GM21367 (cell line): ENCODE data around the gene KCTD4.
"Not testable (repeated sequence)": the region's sequence is repeated elsewhere in the genome, so short reads cannot be mapped to it uniquely, and the experiment has no call there.

Experiments used
- ATAC-seq: cut with Tn5 transposase; IDR thresholded peaks from one replicate; pipeline ENCODE4 v1.9.1; 2021; ENCODE audit not compliant: unreplicated experiment

The KCTD4 gene

GRCh38 chr13:45216193-45216592 is 15.3 kb upstream of the KCTD4 start:
- ATAC-seq, result no peak

- ATAC-seq, result no peak
These were observed 14.7 kb upstream of the KCTD4 start for GRCh38 chr13:45215392-45216077.

- ATAC-seq, result no peak
These were observed 8.4 kb upstream of the KCTD4 start for GRCh38 chr13:45209229-45209628.

GRCh38 chr13:45208132-45208531 is 7.3 kb upstream of the KCTD4 start:
- no peak for ATAC-seq

- no peak for ATAC-seq
These were observed 6.5 kb upstream of the KCTD4 start for GRCh38 chr13:45207319-45207718.

- ATAC-seq, result no peak
These were observed 5.5 kb upstream of the KCTD4 start for GRCh38 chr13:45206340-45206739.

- no peak for ATAC-seq
These were observed 4.3 kb upstream of the KCTD4 start for GRCh38 chr13:45205124-45205523.

- ATAC-seq, result no peak
These were observed 1.1 kb downstream of the KCTD4 start for GRCh38 chr13:45199711-45200110.

- ATAC-seq, result no peak
These were observed 1.9 kb downstream of the KCTD4 start for GRCh38 chr13:45198924-45199323.

- ATAC-seq, result no peak
These were observed 2.8 kb downstream of the KCTD4 start for GRCh38 chr13:45198041-45198440.

GRCh38 chr13:45196622-45197021 is 4.2 kb downstream of the KCTD4 start:
- ATAC-seq, result no peak

GRCh38 chr13:45196096-45196495 is 4.7 kb downstream of the KCTD4 start:
- ATAC-seq, result no peak

GRCh38 chr13:45195421-45195820 is 5.4 kb downstream of the KCTD4 start:
- ATAC-seq, result no peak

GRCh38 chr13:45194081-45194939 is 6.5 kb downstream of the KCTD4 start:
- no peak for ATAC-seq

- no peak for ATAC-seq
These were observed 9.0 kb downstream of the KCTD4 start for GRCh38 chr13:45191874-45192273.

- ATAC-seq, result not testable (repeated sequence)
These were observed 11.3 kb downstream of the KCTD4 start for GRCh38 chr13:45189511-45189910.

- ATAC-seq, result not testable (repeated sequence)
These were observed 11.8 kb downstream of the KCTD4 start for GRCh38 chr13:45189077-45189476.

- ATAC-seq, result no peak
These were observed 15.6 kb downstream of the KCTD4 start for GRCh38 chr13:45185286-45185685.

- ATAC-seq, result no peak
These were observed 16.2 kb downstream of the KCTD4 start for GRCh38 chr13:45184693-45185092.

GRCh38 chr13:45180713-45181601 is 19.9 kb downstream of the KCTD4 start:
- ATAC-seq, result no peak

- no peak for ATAC-seq
These were observed 20.5 kb downstream of the KCTD4 start for GRCh38 chr13:45180303-45180702.
